Endothelial cell of umbilical vein (primary cell): Measurements from ENCODE around the gene LRRC10B.

Experiments used
- CTCF ChIP-seq, 2 donors: IDR thresholded peaks; 1 replicate in 1 of 2; 2 replicates in 1 of 2; pipeline ENCODE4 v1.5.1; 2011; ENCODE audit warnings: low read length in 2 of 2, mild to moderate bottlenecking in 2 of 2, moderate library complexity in 2 of 2, control low read depth in 1 of 2, inconsistent platforms in 1 of 2, low read depth in 1 of 2; ENCODE audit not compliant: insufficient read depth in 1 of 2; ENCODE audit errors: extremely low read depth in 1 of 2
- EZH2 ChIP-seq: IDR thresholded peaks from 2 replicates; pipeline ENCODE4 v1.6.1; 2012; ENCODE audit warnings: borderline replicate concordance, low read depth, mild to moderate bottlenecking, moderate library complexity, low read length, inconsistent platforms; ENCODE audit not compliant: severe bottlenecking

- no peak for TF ChIP-seq CTCF (IDR thresholded peaks at IDR 0.05; ENCODE audit: extremely low read depth in 1 of 2, insufficient read depth in 1 of 2, low read depth in 1 of 2, low read length in 2 of 2)
- TF ChIP-seq EZH2: no peak
Observed at GRCh38 chr11:61460986-61461385, 47.6 kb upstream of the LRRC10B start.
